ENCODE data around the gene LIN9. TPM values are rescaled to one million over a fixed set of nuclear protein-coding genes. Genes with fewer than 3 reads are reported as not detected.
"Not testable (repeated sequence)": the region's sequence is repeated elsewhere in the genome, so short reads cannot be mapped to it uniquely, and the experiment has no call there.

Gene LIN9
- total and polyA plus RNA-seq, 12 donors = 0.97 to 5.7 (median 2.1) TPM

DNA sequence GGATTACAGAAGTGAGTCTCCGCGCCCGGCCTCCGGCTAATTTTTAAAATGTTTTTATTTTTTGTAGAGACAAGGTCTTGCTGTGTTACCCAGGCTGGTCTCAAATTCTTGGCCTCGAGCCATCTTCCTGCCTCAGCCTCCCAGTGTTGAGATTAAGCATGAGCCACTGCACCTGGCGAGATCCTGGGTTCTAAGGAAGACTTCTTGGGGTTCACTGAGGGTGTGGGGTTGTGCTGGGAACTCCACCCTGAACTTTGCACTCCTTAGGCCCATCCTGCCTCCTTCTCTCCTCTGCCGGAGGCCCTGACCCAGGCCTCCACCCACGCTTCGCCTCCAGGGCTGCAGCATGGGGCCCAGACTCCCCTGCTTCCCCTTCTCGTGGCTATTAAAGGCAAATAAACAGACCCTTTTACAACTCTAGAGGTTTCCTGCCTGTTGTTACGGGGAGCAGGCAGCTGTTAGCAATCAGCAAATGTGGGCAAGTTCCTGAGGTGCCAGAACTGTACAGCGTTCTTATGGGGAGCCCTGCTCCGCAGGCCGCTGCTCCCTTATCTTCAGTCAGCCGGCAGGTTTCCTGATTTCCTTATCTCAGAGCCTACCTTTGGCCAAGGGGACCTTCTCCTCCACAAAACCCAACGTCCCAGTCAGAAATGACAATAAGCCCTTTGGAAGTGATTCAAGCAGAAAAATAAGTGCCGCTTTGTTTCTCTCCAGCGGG lies 41.0 kb upstream of the LIN9 start:
- intact Hi-C loops (cut with DNase I) = no loop called here
- 58 to 66% (median 62%) methylated on average over 17 to 18 of the region's 18 CpGs for WGBS, 4 donors
- Histone ChIP-seq H3K36me3 (replicated peaks in 1 of 2) (no peaks in the 10 kb centered on the region), H3K9me3 (replicated peaks in 1 of 3) (no peaks in the 10 kb centered on the region), H3K4me1 (replicated peaks in 1 of 2) (no peaks in the 10 kb centered on the region), H3K4me3 (no peak overlapping the region), H3K27ac (no peak overlapping the region), H3K27me3 (no peaks in the 10 kb centered on the region)
- no peak for TF ChIP-seq POLR2A (IDR thresholded peaks at IDR 0.05)
- TF ChIP-seq, protein P1, sequence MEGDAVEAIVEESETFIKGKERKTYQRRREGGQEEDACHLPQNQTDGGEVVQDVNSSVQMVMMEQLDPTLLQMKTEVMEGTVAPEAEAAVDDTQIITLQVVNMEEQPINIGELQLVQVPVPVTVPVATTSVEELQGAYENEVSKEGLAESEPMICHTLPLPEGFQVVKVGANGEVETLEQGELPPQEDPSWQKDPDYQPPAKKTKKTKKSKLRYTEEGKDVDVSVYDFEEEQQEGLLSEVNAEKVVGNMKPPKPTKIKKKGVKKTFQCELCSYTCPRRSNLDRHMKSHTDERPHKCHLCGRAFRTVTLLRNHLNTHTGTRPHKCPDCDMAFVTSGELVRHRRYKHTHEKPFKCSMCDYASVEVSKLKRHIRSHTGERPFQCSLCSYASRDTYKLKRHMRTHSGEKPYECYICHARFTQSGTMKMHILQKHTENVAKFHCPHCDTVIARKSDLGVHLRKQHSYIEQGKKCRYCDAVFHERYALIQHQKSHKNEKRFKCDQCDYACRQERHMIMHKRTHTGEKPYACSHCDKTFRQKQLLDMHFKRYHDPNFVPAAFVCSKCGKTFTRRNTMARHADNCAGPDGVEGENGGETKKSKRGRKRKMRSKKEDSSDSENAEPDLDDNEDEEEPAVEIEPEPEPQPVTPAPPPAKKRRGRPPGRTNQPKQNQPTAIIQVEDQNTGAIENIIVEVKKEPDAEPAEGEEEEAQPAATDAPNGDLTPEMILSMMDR (IDR thresholded peaks at IDR 0.05) = no peak
- no peak for DNase-seq

DNA sequence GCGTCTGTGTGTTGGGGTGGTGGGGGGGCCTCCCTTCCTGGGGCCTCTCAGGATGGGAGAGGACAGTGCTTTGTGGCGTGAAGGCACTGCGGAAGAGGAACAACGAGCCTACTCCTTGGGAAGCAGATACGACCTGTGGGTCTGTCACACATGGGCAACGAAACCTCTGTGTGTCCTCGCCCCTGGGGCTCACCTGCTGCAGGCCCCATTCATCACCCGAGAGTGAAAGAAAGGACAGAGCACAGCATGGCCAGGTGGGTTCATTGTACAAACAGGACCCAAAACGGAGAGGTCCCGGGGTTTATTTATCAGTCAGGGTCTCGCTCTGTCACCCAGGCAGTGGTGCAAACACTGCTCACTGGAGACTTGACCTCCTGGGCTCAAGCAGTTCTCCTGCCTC lies 40.1 kb upstream of the LIN9 start:
- TF ChIP-seq, protein P1 (IDR thresholded peaks at IDR 0.05) = no peak
- TF ChIP-seq POLR2A (IDR thresholded peaks at IDR 0.05) = no peak
- H3K27me3 ChIP-seq = no peaks in the 10 kb centered on the region
- H3K4me3 ChIP-seq = no peak overlapping the region
- H3K36me3 ChIP-seq (replicated peaks in 1 of 2) = no peaks in the 10 kb centered on the region
- intact Hi-C loops (cut with DNase I) = no loop called here
- H3K27ac ChIP-seq = no peak overlapping the region
- DNase-seq = no peak
- H3K4me1 ChIP-seq (replicated peaks in 1 of 2) = no peaks in the 10 kb centered on the region
- no peaks in the 10 kb centered on the region for H3K9me3 ChIP-seq (replicated peaks in 1 of 3)
- WGBS, 4 donors = 81 to 86% (median 83%) methylated on average over 10 to 11 of the region's 11 CpGs

DNA sequence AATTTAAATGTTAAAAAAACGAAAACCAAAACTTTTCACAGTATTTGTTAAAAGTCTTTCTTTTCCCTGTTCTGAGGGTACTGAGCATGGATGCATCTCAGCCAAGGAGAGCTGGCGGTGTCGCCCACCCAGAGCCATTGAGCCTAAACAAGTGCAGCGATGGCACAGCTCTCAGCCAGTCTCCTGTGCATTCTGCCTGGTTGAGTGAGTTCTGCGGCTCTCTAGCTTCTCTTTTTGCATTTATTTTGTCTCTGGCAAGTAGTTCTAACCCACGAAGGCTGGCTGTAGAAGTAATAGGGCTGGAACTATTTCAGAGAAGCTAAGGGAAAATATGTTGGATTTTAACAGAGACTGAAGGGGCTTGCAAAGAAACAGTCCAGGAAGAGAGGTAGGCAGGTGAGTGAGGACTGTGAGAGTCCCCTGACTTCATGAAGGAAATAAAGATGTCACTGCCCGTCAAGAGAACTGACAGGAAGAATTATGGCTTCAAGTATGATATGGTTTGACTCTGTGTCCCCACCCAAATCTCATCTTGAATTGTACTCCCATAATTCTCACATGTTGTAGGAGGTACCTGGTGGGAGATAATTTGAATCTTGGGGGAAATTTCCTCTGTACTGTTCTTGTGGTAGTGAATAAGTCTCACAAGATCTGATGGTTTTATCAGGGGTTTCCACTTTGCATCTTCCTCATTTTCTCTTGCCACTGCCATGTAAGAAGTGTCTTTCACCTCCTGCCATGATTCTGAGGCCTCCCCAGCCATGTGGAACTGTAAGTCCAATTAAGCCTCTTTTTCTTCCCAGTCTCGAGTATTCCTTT lies 35.7 kb upstream of the LIN9 start:
- Histone ChIP-seq H3K27ac (no peak overlapping the region), H3K9me3 (replicated peaks in 1 of 3) (no peaks in the 10 kb centered on the region), H3K4me1 (replicated peaks in 1 of 2) (no peaks in the 10 kb centered on the region), H3K36me3 (replicated peaks in 1 of 2) (no peaks in the 10 kb centered on the region), H3K4me3 (no peak overlapping the region), H3K27me3 (no peaks in the 10 kb centered on the region)
- WGBS, 4 donors = 64 to 75% (median 69%) methylated on average over 8 of the region's 8 CpGs
- no peak for DNase-seq
- TF ChIP-seq, protein P1 (IDR thresholded peaks at IDR 0.05) = no peak
- TF ChIP-seq POLR2A (IDR thresholded peaks at IDR 0.05) = no peak
- intact Hi-C loops (cut with DNase I) = no loop called here

DNA sequence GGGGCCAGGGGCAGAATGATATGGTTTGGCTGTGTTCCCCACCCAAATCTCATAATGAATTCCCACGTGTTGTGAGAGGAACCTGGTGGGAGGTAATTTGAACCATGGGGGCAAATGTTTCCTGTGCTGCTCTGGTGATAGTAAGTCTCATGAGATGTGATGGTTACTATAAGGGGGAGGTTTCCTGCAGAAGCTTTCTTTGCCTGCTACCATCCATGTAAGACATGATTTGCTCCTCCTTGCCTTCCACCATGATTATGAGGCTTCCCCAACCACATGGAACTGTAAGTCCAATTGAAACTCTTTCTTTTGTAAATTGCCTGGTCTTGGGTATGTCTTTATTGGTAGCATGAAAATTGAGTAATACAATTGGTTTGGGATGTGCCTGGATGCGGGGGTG lies 33.7 kb upstream of the LIN9 start:
- Histone ChIP-seq H3K9me3 (replicated peaks in 1 of 3) (no peaks in the 10 kb centered on the region), H3K4me3 (no peak overlapping the region), H3K4me1 (replicated peaks in 1 of 2) (no peaks in the 10 kb centered on the region), H3K27ac (no peak overlapping the region), H3K27me3 (no peaks in the 10 kb centered on the region), H3K36me3 (replicated peaks in 1 of 2) (no peaks in the 10 kb centered on the region)
- TF ChIP-seq, protein P1 (IDR thresholded peaks at IDR 0.05) = no peak
- 57 to 75% (median 67%) methylated on average over 2 of the region's 2 CpGs for WGBS, 4 donors
- intact Hi-C loops (cut with DNase I) = no loop called here
- no peak for DNase-seq

DNA sequence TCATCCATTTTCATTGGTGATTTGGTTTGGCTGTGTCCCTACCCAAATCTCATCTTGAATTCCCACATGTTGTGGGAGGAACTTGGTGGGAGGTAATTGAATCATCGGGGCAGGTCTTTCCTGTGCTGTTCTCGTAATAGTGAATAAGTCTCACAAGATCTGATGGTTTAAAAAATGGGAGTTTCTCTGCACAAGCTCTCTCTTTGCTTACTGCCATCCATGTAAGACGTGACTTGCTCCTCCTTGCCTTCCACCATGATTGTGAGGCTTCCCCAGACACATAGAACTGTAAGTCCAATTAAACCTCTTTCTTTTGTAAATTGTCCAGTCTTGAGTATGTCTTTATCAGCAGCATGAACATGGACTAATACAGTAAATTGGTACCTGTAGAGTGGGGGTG lies 31.1 kb upstream of the LIN9 start:
- H3K4me3 ChIP-seq; H3K4me1 ChIP-seq (replicated peaks in 1 of 2); intact Hi-C loops (cut with DNase I); H3K9me3 ChIP-seq (replicated peaks in 1 of 3); H3K27ac ChIP-seq; DNase-seq; H3K36me3 ChIP-seq (replicated peaks in 1 of 2); H3K27me3 ChIP-seq: not testable (repeated sequence)
- 74 to 90% (median 85%) methylated on average over 3 of the region's 3 CpGs for WGBS, 4 donors
